H9 (cell line): ENCODE measurements around the gene BCAS4. TPM values are rescaled to one million over a fixed set of nuclear protein-coding genes. Genes with fewer than 3 reads are reported as not detected.

ENCODE experiments used
- DNase-seq: peaks from one replicate; pipeline ENCODE4 v3.0.0-alpha.2; 2017
- H2AFZ ChIP-seq: one replicate; pipeline ENCODE4 v1.6.1; 2013; ENCODE audit warnings: mild to moderate bottlenecking, low read length, control low read depth, moderate library complexity
- H2AK5ac ChIP-seq: 2 replicates; pipeline ENCODE4 v1.6.1; 2013; ENCODE audit warnings: low read length, control low read depth, mixed read lengths; ENCODE audit not compliant: insufficient read length
- H2BK120ac ChIP-seq: one replicate; pipeline ENCODE4 v1.6.1; 2013; ENCODE audit warnings: low read depth, mild to moderate bottlenecking, low read length, control low read depth, inconsistent platforms; ENCODE audit not compliant: poor library complexity, severe bottlenecking
- H2BK12ac ChIP-seq: 2 replicates; pipeline ENCODE4 v1.6.1; 2013; ENCODE audit warnings: low read length, control low read depth, mixed read lengths, low read depth; ENCODE audit not compliant: insufficient read length
- H2BK15ac ChIP-seq: 2 replicates; pipeline ENCODE4 v1.6.1; 2013; ENCODE audit warnings: low read depth, low read length, control low read depth
- H2BK20ac ChIP-seq: one replicate; pipeline ENCODE4 v1.6.1; 2013; ENCODE audit warnings: low read depth, mild to moderate bottlenecking, low read length, control low read depth, inconsistent platforms; ENCODE audit not compliant: poor library complexity, severe bottlenecking
- H2BK5ac ChIP-seq: 2 replicates; pipeline ENCODE4 v1.6.1; 2013; ENCODE audit warnings: low read length, control low read depth, mixed read lengths; ENCODE audit not compliant: insufficient read length
- H3K14ac ChIP-seq: 2 replicates; pipeline ENCODE4 v1.6.1; 2013; ENCODE audit warnings: low read length, control low read depth; ENCODE audit not compliant: insufficient read depth
- H3K18ac ChIP-seq: 2 replicates; pipeline ENCODE4 v1.6.1; 2013; ENCODE audit warnings: low read depth, mild to moderate bottlenecking, mixed read lengths, low read length, control low read depth; ENCODE audit not compliant: insufficient read length
- H3K23ac ChIP-seq: 2 replicates; pipeline ENCODE4 v1.6.1; 2013; ENCODE audit warnings: low read length, control low read depth, mixed read lengths, low read depth; ENCODE audit not compliant: insufficient read length
- H3K23me2 ChIP-seq: 2 replicates; pipeline ENCODE4 v1.6.1; 2013; ENCODE audit warnings: low read depth, mild to moderate bottlenecking, mixed read lengths, low read length, control low read depth; ENCODE audit not compliant: insufficient read length, poor library complexity, severe bottlenecking
- H3K27ac ChIP-seq: 2 replicates; pipeline ENCODE4 v1.5.1; 2013; ENCODE audit warnings: low read length, control low read depth, mixed read lengths, low read depth; ENCODE audit not compliant: insufficient read length
- H3K27me3 ChIP-seq: 2 replicates; pipeline ENCODE4 v1.6.1; 2013; ENCODE audit warnings: low read length, control low read depth, inconsistent platforms; ENCODE audit not compliant: insufficient read depth
- H3K4ac ChIP-seq: 2 replicates; pipeline ENCODE4 v1.6.1; 2013; ENCODE audit warnings: low read depth, mild to moderate bottlenecking, control low read depth, inconsistent platforms, low read length, moderate library complexity
- H3K4me1 ChIP-seq: 2 replicates; pipeline ENCODE4 v1.6.1; 2013; ENCODE audit warnings: low read length, control low read depth, inconsistent platforms; ENCODE audit not compliant: insufficient read depth
- H3K4me2 ChIP-seq: 2 replicates; pipeline ENCODE4 v1.6.1; 2013; ENCODE audit warnings: low read length, control low read depth, mixed read lengths; ENCODE audit not compliant: insufficient read length, insufficient read depth
- H3K56ac ChIP-seq: 2 replicates; pipeline ENCODE4 v1.6.1; 2013; ENCODE audit warnings: low read depth, mild to moderate bottlenecking, mixed read lengths, low read length, control low read depth; ENCODE audit not compliant: insufficient read length
- H3K79me1 ChIP-seq: 2 replicates; pipeline ENCODE4 v1.6.1; 2013; ENCODE audit warnings: low read depth, mild to moderate bottlenecking, moderate library complexity, low read length, control low read depth, inconsistent platforms; ENCODE audit not compliant: insufficient read depth, poor library complexity, severe bottlenecking
- H3K79me2 ChIP-seq: 2 replicates; pipeline ENCODE4 v1.6.1; 2013; ENCODE audit warnings: low read length, control low read depth, inconsistent platforms; ENCODE audit not compliant: insufficient read depth
- H3K9ac ChIP-seq: 2 replicates; pipeline ENCODE4 v1.6.1; 2013; ENCODE audit warnings: low read length, control low read depth, mixed read lengths; ENCODE audit not compliant: insufficient read length; ENCODE audit errors: extremely low read depth
- H3K9me3 ChIP-seq: one replicate; pipeline ENCODE4 v1.6.1; 2013; ENCODE audit warnings: low read depth, low read length, inconsistent platforms; ENCODE audit not compliant: control insufficient read depth
- H3T11ph ChIP-seq: one replicate; pipeline ENCODE4 v1.6.1; 2013; ENCODE audit warnings: mild to moderate bottlenecking, low read length, control low read depth, inconsistent platforms
- H4K20me1 ChIP-seq: one replicate; pipeline ENCODE4 v1.6.1; 2013; ENCODE audit not compliant: control insufficient read depth, insufficient read length, insufficient read depth
- H4K5ac ChIP-seq: 2 replicates; pipeline ENCODE4 v1.6.1; 2013; ENCODE audit warnings: low read depth, mild to moderate bottlenecking, mixed read lengths, low read length, control low read depth; ENCODE audit not compliant: insufficient read length
- H4K8ac ChIP-seq: replicated peaks from 2 replicates; pipeline ENCODE4 v1.6.1; 2013; ENCODE audit warnings: low read length, control low read depth, mixed read lengths, low read depth; ENCODE audit not compliant: insufficient read length
- H4K91ac ChIP-seq: 2 replicates; pipeline ENCODE4 v1.6.1; 2013; ENCODE audit warnings: low read depth, mild to moderate bottlenecking, moderate library complexity, mixed read lengths, low read length, control low read depth; ENCODE audit not compliant: insufficient read length
- H3K27ac Mint-ChIP-seq, 3 experiments: 2 replicates in 2 of 3; 3 replicates in 1 of 3; pipeline ENCODE4 v1.8.0; 2020 to 2021; ENCODE audit warnings: mixed read lengths in 3 of 3, mild to moderate bottlenecking in 1 of 3, moderate library complexity in 1 of 3
- H3K27me3 Mint-ChIP-seq: 2 replicates; pipeline ENCODE4 v1.8.0; 2021; ENCODE audit warnings: low read depth, mild to moderate bottlenecking, moderate library complexity, mixed read lengths
- H3K36me3 Mint-ChIP-seq, 3 experiments: 2 replicates in 2 of 3; 3 replicates in 1 of 3; pipeline ENCODE4 v1.8.0; 2020 to 2021; ENCODE audit warnings: low read depth in 3 of 3, mixed read lengths in 3 of 3; ENCODE audit not compliant: insufficient read depth in 1 of 3
- H3K4me1 Mint-ChIP-seq, 2 experiments: 2 replicates each; pipeline ENCODE4 v1.8.0; 2020; ENCODE audit warnings: mixed read lengths in 2 of 2
- H3K4me3 Mint-ChIP-seq, 2 experiments: 2 replicates in 1 of 2; 3 replicates in 1 of 2; pipeline ENCODE4 v1.8.0; 2020 to 2021; ENCODE audit warnings: mild to moderate bottlenecking in 2 of 2, mixed read lengths in 2 of 2, moderate library complexity in 1 of 2
- H3K9me3 Mint-ChIP-seq, 2 experiments: 2 replicates in 1 of 2; 3 replicates in 1 of 2; pipeline ENCODE4 v1.8.0; 2020; ENCODE audit warnings: mild to moderate bottlenecking in 2 of 2, mixed read lengths in 2 of 2, moderate library complexity in 1 of 2
- WGBS: extraction: QIAGEN DNeasy Blood & Tissue Kit; methylation state at CpG from one replicate; pipeline ENCODE4 v1.1.7; 2013; ENCODE audit warnings: missing lambda C conversion rate, low lambda C conversion rate, mixed read lengths; ENCODE audit not compliant: insufficient read length; ENCODE audit errors: extremely low coverage; 5-methylcytosine and 5-hydroxymethylcytosine counted together
- long read RNA-seq: library from polyadenylated mRNA; unstranded; transcript quantifications from one replicate; pipeline ENCODE4 v2.0.0, GENCODE V29; 2020
- total RNA-seq: library from RNA; stranded (reverse); gene quantifications from 2 replicates; pipeline ENCODE4 v1.2.1, GENCODE V29; 2021
- TF ChIP-seq, protein P1 (sequence below): fragments of 200-600 bp; sonication (generic); conservative IDR thresholded peaks from 3 replicates; pipeline ENCODE4 v1.8.0; 2021; ENCODE audit warnings: antibody characterized with exemption, mild to moderate bottlenecking

The BCAS4 gene
- 16.9 and 21.4 TPM in 2 replicates for total RNA-seq
- long read RNA-seq, full-length matches to known transcripts = 103 of 113 reads
- long read RNA-seq, partial matches to known transcripts = 1 of 113 reads
- long read RNA-seq, other reads (novel, unspliced or antisense) = 9 of 113 reads

- Histone ChIP-seq H4K91ac (no peak within 1 kb of the TSS), H3K4ac (no peak within 1 kb of the TSS), H3K18ac (no peak within 1 kb of the TSS), H3K56ac (no peak within 1 kb of the TSS), H4K5ac (no peak within 1 kb of the TSS), H2AK5ac (no peak within 1 kb of the TSS), H3K9ac (no peak within 1 kb of the TSS), H2BK20ac (no peak within 1 kb of the TSS), H3K14ac (0 out of 2 replicates have a peak within 1 kb of the TSS, but pooled peaks have one; percentile 36), H2BK5ac (no peak within 1 kb of the TSS), H3K4me2 (peak within 1 kb of the TSS; percentile 50), H3K79me1 (no peaks in the 10 kb centered on the region), H3K79me2 (no peaks in the 10 kb centered on the region), H2BK120ac (no peak within 1 kb of the TSS), H3K4me1 (no peaks in the 10 kb centered on the region), H3K9me3 (no peaks in the 10 kb centered on the region), H3K27ac (no peak within 1 kb of the TSS), H4K20me1 (no peaks in the 10 kb centered on the region), H3K23ac (no peak within 1 kb of the TSS), H3K27me3 (no peaks in the 10 kb centered on the region), H4K8ac (no peak within 1 kb of the TSS), H3T11ph (no peak within 1 kb of the TSS), H3K23me2 (no peaks in the 10 kb centered on the region), H2AFZ (no peak within 1 kb of the TSS), H2BK12ac (no peak within 1 kb of the TSS), H2BK15ac (no peak within 1 kb of the TSS; the same call in 1 of the 2 replicates)
- DNase-seq = peak; percentile 93
- Mint-ChIP-seq H3K4me3 (peak within 1 kb of the TSS; percentile 70 to 89), H3K9me3 (no peaks in the 10 kb centered on the region), H3K27ac (peak within 1 kb of the TSS in 2 of 3 experiments; percentile 74 to 85; a peak in 3 of 7 replicates), H3K4me1 (peaks cover 19 to 37% of the 10 kb centered on the region in 2 experiments), H3K27me3 (peaks cover 11% of the 10 kb centered on the region; the same call in 1 of the 2 replicates), H3K36me3 (peaks cover 0 to 3% (median 3%) of the 10 kb centered on the region in 3 experiments; a peak in 4 of 7 replicates)
- TF ChIP-seq, protein P1, sequence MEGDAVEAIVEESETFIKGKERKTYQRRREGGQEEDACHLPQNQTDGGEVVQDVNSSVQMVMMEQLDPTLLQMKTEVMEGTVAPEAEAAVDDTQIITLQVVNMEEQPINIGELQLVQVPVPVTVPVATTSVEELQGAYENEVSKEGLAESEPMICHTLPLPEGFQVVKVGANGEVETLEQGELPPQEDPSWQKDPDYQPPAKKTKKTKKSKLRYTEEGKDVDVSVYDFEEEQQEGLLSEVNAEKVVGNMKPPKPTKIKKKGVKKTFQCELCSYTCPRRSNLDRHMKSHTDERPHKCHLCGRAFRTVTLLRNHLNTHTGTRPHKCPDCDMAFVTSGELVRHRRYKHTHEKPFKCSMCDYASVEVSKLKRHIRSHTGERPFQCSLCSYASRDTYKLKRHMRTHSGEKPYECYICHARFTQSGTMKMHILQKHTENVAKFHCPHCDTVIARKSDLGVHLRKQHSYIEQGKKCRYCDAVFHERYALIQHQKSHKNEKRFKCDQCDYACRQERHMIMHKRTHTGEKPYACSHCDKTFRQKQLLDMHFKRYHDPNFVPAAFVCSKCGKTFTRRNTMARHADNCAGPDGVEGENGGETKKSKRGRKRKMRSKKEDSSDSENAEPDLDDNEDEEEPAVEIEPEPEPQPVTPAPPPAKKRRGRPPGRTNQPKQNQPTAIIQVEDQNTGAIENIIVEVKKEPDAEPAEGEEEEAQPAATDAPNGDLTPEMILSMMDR = no peak; the same call in none of the 3 replicates
- no CpG with 5 or more reads among the region's 92 CpGs for WGBS
Observed at GRCh38 chr20:50794846-50795634, at the start of gene BCAS4. Gene BCAS4 (plus strand): TSS chr20:50795061. CDS start chr20:50795084, 23 bp downstream.
